ENCODE data around the gene TMEM129.

GRCh38 chr4:1669850-1670249, 51.3 kb downstream of the TMEM129 start:
- no peak for TF ChIP-seq CTCF (IDR thresholded peaks at IDR 0.05)
- TF ChIP-seq POLR2A (IDR thresholded peaks at IDR 0.05), result no peak
